NB4 (cell line): Measurements from ENCODE around the gene MYOCD.

Source experiments
- CTCF ChIP-seq: IDR thresholded peaks from one replicate; pipeline ENCODE4 v1.5.1; 2012; ENCODE audit warnings: low read depth, low read length
- MAX ChIP-seq: IDR thresholded peaks from 2 replicates; pipeline ENCODE4 v1.6.1; 2011; ENCODE audit warnings: low read depth, low read length
- MYC ChIP-seq: IDR thresholded peaks from 2 replicates; pipeline ENCODE4 v1.6.1; 2011; ENCODE audit warnings: low read depth, low read length
- POLR2A ChIP-seq: IDR thresholded peaks from 2 replicates; pipeline ENCODE4 v1.6.1; 2011; ENCODE audit warnings: mild to moderate bottlenecking; ENCODE audit not compliant: insufficient read length; ENCODE audit errors: extremely low read depth

GRCh38 chr17:12640364-12640763 lies 25.3 kb upstream of the MYOCD start:
- TF ChIP-seq CTCF = no peak
- no peak for TF ChIP-seq POLR2A
- TF ChIP-seq MAX = no peak
- TF ChIP-seq MYC = no peak
